HL-60 (cell line): ENCODE measurements around the gene IYD.

Source experiments
- DNase-seq, 2 experiments: peaks; one replicate each; pipeline ENCODE4 v3.0.0-alpha.2; 2010 to 2020; ENCODE audit warnings: low read depth in 1 of 2, low spot score in 1 of 2
- H3K27ac ChIP-seq: fragments of 250-450 bp; sonication (Bioruptor Pico); replicated peaks from 2 replicates; pipeline ENCODE4 v1.5.1; 2020; ENCODE audit warnings: mild to moderate bottlenecking, moderate library complexity
- H3K27me3 ChIP-seq: fragments of 250-450 bp; sonication (Bioruptor Pico); 2 replicates; pipeline ENCODE4 v1.5.1; 2021; ENCODE audit warnings: mild to moderate bottlenecking, moderate library complexity; ENCODE audit not compliant: insufficient read depth, poor library complexity, severe bottlenecking
- H3K4me3 ChIP-seq: replicated peaks from 2 replicates; pipeline ENCODE4 v1.5.1; 2011; ENCODE audit warnings: mild to moderate bottlenecking, control low read depth, low read length; ENCODE audit not compliant: insufficient read depth
- CTCF ChIP-seq: IDR thresholded peaks from one replicate; pipeline ENCODE4 v1.5.1; 2011; ENCODE audit warnings: low read length, control low read depth, inconsistent platforms; ENCODE audit not compliant: insufficient read depth
- GABPA ChIP-seq: IDR thresholded peaks from 2 replicates; pipeline ENCODE4 v1.6.1; 2012; ENCODE audit warnings: low read depth
- POLR2AphosphoS5 ChIP-seq: IDR thresholded peaks from 2 replicates; pipeline ENCODE4 v1.6.1; 2012; ENCODE audit warnings: low read depth
- REST ChIP-seq: IDR thresholded peaks from 2 replicates; pipeline ENCODE4 v1.6.1; 2012; ENCODE audit warnings: low read depth; ENCODE audit not compliant: insufficient replicate concordance
- SPI1 ChIP-seq: IDR thresholded peaks from 2 replicates; pipeline ENCODE4 v1.6.1; 2012; ENCODE audit warnings: low read depth, mild to moderate bottlenecking, borderline replicate concordance

IYD gene

GRCh38 chr6:150354754-150355571 lies 13.8 kb upstream of the IYD start:
- Histone ChIP-seq H3K4me3 (no peak overlapping the region), H3K27me3 (peaks cover 2% of the 10 kb centered on the region), H3K27ac (no peak overlapping the region)
- no peak for DNase-seq
- TF ChIP-seq REST (no peak), POLR2AphosphoS5 (no peak), SPI1 (no peak), GABPA (no peak)

GRCh38 chr6:150355932-150356331 lies 12.9 kb upstream of the IYD start:
- H3K27ac ChIP-seq = no peak overlapping the region
- peaks cover 2% of the 10 kb centered on the region for H3K27me3 ChIP-seq
- H3K4me3 ChIP-seq = no peak overlapping the region
- no peak for DNase-seq
- TF ChIP-seq SPI1 (no peak), CTCF (no peak), REST (no peak), GABPA (no peak), POLR2AphosphoS5 (no peak)

GRCh38 chr6:150361876-150362275 lies 6.9 kb upstream of the IYD start:
- H3K4me3 ChIP-seq = no peak overlapping the region
- no peak overlapping the region for H3K27ac ChIP-seq
- no peak for TF ChIP-seq GABPA
- TF ChIP-seq REST = no peak
- TF ChIP-seq CTCF = no peak
- TF ChIP-seq SPI1 = no peak
- TF ChIP-seq POLR2AphosphoS5 = no peak
- peaks cover 2% of the 10 kb centered on the region for H3K27me3 ChIP-seq
- DNase-seq = no peak
